Activated T-helper 1 cell treated with anti-CD3 and anti-CD28 coated beads, Interleukin-12 subunit alpha, Interleukin-12 subunit beta, Interleukin-2, Interleukin-4 antibody, amounts not matched to agents 30 ng/mL and 10 ng/mL and 1 ng/mL, durations not matched to agents 14 hours and 24 hours and 36 hours (primary cell): Measurements from ENCODE around the gene WNK2. TPM values are rescaled to one million over a fixed set of nuclear protein-coding genes. Genes with fewer than 3 reads are reported as not detected.
A peak's percentile ranks its signal among the peaks of the same experiment; 100 is the strongest.
"Not testable (repeated sequence)": the region's sequence is repeated elsewhere in the genome, so short reads cannot be mapped to it uniquely, and the experiment has no call there.

Experiments used
- DNase-seq: peaks from one replicate; pipeline ENCODE4 v3.0.0; 2021; ENCODE audit warnings: low spot score
- H3K27ac Mint-ChIP-seq: one replicate; pipeline ENCODE4 v1.8.0; 2021; ENCODE audit warnings: mild to moderate bottlenecking, mixed read lengths
- H3K27me3 Mint-ChIP-seq: one replicate; pipeline ENCODE4 v1.8.0; 2022; ENCODE audit warnings: mild to moderate bottlenecking, moderate library complexity, mixed read lengths; ENCODE audit not compliant: insufficient read depth
- H3K36me3 Mint-ChIP-seq: one replicate; pipeline ENCODE4 v1.8.0; 2021; ENCODE audit warnings: low read depth, mixed read lengths
- H3K4me1 Mint-ChIP-seq: one replicate; pipeline ENCODE4 v1.8.0; 2021; ENCODE audit warnings: low read depth, mixed read lengths
- H3K4me3 Mint-ChIP-seq: one replicate; pipeline ENCODE4 v1.8.0; 2021; ENCODE audit warnings: mild to moderate bottlenecking, moderate library complexity, mixed read lengths
- H3K9me3 Mint-ChIP-seq: one replicate; pipeline ENCODE4 v1.8.0; 2021; ENCODE audit warnings: mixed read lengths
- intact Hi-C: fragments of 100-400 bp; cut with micrococcal nuclease; formaldehyde crosslinking; loops from one replicate; pipeline ENCODE4 v1.15.1; 2024
- total RNA-seq: library from RNA; stranded (reverse); gene quantifications from 2 replicates; pipeline ENCODE4 v1.2.3, GENCODE V29; 2022

Gene WNK2
- total RNA-seq, 1 donor from 2014 or later, result 3.0 TPM

DNA sequence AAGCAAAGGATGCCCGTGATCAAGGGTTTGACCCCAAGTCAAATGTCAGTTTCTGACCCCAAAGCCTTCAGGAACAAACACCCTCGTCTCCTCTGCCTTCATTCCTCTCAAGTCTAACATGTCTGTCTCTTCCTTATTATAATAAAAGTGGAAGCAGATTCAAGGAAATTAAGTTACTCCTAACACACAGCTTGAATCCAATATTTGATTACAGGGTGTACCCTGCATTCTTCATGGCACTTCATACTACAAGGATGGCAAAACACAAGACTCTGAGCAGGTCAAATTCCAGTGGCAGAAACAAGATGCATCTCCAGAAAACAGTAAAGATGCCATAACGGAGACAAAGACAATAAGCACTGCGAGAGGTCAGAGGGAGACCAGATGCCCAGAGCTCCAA is 148.4 kb downstream of the WNK2 start:
- no peak for DNase-seq
- Mint-ChIP-seq H3K27ac (no peak overlapping the region), H3K36me3 (no peaks in the 10 kb centered on the region), H3K4me1 (no peaks in the 10 kb centered on the region), H3K27me3 (peaks cover 12% of the 10 kb centered on the region), H3K9me3 (peaks cover 5% of the 10 kb centered on the region), H3K4me3 (no peak overlapping the region)
- intact Hi-C loops, result no loop called here

DNA sequence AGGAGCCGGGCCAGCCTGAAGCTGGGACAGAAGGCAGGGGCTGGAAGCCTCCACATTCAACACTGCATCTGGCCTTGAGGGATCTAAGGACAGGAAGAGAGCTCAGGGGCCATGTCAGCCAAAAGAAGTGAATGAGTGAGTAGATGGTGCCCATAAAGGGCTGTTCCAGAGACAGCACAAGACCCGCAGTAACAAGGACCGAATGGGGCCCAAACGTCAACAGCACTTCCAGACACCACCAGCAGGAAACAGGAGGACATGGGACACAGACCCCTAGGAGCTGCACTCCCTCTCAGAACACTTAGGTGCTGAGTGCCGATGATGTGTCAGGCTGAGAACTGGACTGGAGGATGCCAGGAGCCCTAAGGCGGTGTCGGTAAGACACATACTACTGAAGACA is 152.8 kb downstream of the WNK2 start:
- H3K4me1 Mint-ChIP-seq, result no peaks in the 10 kb centered on the region
- no peak for DNase-seq
- intact Hi-C loops, result no loop called here
- no peak overlapping the region for H3K27ac Mint-ChIP-seq
- peaks cover 21% of the 10 kb centered on the region for H3K9me3 Mint-ChIP-seq
- no peaks in the 10 kb centered on the region for H3K36me3 Mint-ChIP-seq
- H3K27me3 Mint-ChIP-seq, result peaks cover 4% of the 10 kb centered on the region
- H3K4me3 Mint-ChIP-seq, result no peak overlapping the region

DNA sequence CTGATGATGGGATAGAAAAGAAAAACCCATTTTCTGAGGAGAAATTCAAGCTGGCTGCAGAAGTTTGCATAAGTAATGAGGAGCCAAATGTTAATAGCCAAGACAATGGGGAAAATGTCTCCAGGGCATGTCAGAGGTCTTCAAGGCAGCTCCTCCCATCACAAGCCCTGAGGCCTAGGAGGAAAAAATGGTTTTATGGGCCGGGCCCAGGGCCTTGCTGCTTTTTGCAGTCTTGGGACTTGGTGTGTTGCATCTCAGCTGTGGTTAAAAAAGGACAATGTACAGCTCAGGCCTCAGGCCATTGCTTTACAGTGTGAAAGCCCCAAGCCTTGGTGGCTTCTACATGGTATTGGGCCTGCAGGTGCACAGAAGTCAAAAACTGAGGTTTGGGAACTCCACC is 154.3 kb downstream of the WNK2 start:
- H3K4me3 Mint-ChIP-seq, intact Hi-C loops, H3K27me3 Mint-ChIP-seq, H3K36me3 Mint-ChIP-seq, DNase-seq, H3K27ac Mint-ChIP-seq, H3K4me1 Mint-ChIP-seq: not testable (repeated sequence)
- peaks cover 16% of the 10 kb centered on the region for H3K9me3 Mint-ChIP-seq

DNA sequence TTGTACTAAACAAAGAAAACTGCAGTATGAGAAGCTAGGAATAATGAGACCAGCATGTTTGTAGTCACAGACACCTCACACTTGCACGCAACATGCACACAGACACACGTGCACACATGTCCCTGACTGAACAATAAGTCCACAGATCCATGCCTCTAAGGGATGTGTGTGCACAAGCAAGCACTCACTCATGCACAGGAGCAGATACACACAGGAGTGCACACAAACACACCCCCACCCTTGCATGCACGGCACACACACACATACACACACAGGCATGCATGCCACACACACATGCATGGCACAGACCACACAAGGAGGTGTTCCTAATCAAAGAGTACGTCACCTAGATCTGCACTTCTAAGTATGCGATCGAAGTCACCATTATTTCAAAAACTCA is 156.2 kb downstream of the WNK2 start:
- Mint-ChIP-seq H3K27ac (no peak overlapping the region), H3K27me3 (peaks cover 17% of the 10 kb centered on the region), H3K36me3 (no peaks in the 10 kb centered on the region), H3K4me3 (no peak overlapping the region), H3K4me1 (no peaks in the 10 kb centered on the region), H3K9me3 (peaks cover 16% of the 10 kb centered on the region)
- intact Hi-C loops, result no loop called here
- no peak for DNase-seq

DNA sequence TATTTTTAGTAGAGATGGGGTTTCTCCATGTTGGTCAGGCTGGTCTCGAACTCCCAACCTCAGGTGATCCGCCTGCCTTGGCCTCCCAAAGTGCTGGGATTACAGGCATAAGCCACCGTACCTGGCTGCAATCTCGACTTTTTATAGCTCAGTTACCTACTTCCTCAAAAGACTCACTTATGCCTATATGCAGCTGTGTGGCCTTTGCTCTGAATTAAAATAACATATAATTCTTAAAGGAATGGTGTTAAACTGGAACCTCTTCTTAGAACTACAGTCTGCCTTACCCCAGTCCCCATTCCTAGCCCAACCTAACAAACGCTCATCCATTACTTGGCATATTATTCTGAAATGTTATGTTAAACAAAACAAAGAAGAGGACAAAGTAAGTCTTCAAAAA is 157.9 kb downstream of the WNK2 start:
- peaks cover 16% of the 10 kb centered on the region for H3K9me3 Mint-ChIP-seq
- H3K36me3 Mint-ChIP-seq, DNase-seq, H3K27ac Mint-ChIP-seq, H3K4me1 Mint-ChIP-seq, intact Hi-C loops, H3K4me3 Mint-ChIP-seq: not testable (repeated sequence)
- peaks cover 29% of the 10 kb centered on the region for H3K27me3 Mint-ChIP-seq

DNA sequence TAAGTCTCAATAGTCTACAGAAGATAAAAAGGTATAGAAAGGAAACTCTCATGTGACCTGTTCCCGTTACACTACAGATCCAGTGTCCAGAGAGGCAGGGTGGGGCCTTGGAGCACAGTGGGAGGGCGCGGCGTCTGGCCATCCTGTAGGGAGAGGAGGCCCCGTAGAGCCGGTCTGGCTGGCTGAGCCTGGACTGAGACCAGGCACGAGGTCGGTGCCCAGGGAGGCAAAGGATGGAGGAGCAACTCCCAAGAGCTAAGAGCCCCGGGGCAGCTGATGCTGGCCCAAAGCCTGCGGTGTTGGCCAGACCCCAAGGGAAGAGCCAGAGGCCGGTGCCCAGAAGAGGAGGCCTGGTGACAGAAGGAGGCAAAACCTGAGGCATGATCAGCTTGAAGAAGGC is 158.5 kb downstream of the WNK2 start:
- H3K9me3 Mint-ChIP-seq, result peaks cover 16% of the 10 kb centered on the region
- DNase-seq, H3K4me1 Mint-ChIP-seq, intact Hi-C loops, H3K27ac Mint-ChIP-seq, H3K4me3 Mint-ChIP-seq, H3K36me3 Mint-ChIP-seq: not testable (repeated sequence)
- H3K27me3 Mint-ChIP-seq, result peaks cover 35% of the 10 kb centered on the region

DNA sequence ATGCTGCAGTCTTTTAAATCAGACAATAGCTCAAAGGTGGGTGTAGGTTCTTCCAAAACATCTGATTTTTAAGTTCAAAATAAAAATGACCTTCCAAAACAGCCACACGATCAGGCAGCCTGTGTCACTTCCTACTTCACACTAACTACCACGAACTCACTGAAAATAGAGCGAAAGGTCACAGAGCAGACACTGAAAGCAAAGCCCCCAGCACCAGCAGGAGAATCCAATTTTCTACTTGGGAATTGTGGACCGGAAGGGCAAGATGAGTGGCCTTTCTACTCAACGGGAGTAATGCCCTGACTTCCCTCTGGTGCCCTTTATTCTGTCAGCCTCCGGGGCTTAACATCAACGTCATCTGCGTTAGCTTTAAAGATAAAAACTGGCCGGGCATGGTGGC is 159.7 kb downstream of the WNK2 start:
- no peaks in the 10 kb centered on the region for H3K36me3 Mint-ChIP-seq
- no peak overlapping the region for H3K27ac Mint-ChIP-seq
- H3K9me3 Mint-ChIP-seq, result peaks cover 8% of the 10 kb centered on the region
- peaks cover 48% of the 10 kb centered on the region for H3K27me3 Mint-ChIP-seq
- H3K4me3 Mint-ChIP-seq, result no peak overlapping the region
- DNase-seq, result no peak
- peaks cover 6% of the 10 kb centered on the region for H3K4me1 Mint-ChIP-seq
- intact Hi-C loops, result no loop called here

DNA sequence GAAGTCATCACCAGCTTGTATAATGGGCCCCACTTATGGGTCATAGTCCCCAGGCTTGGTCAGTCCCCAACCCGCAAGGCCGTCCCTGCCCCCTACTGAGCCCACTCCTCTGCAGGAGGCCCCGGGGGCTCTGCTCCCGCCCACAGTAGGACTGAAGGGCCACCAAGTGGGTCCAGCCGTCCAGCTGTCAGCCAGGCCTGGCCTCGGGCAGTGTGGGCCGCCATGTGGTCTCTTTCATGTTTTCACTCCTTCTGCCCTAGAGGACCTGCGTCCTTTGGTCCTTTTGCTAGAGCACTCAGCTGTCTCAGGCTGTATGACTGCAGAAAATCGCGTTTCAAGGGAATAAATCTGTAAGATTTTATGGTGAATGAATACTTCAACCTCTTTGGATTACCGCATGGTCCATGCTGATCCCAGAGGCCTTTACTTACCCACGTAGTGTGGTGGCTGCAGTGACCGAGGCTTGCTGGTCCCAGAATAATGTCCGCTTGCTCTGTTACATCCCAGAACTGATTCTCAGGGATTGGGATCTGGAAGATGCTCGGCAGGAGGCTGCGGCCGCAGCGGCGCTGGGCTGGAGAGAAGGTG is 161.8 kb downstream of the WNK2 start:
- Mint-ChIP-seq H3K27ac (no peak overlapping the region), H3K9me3 (no peaks in the 10 kb centered on the region), H3K27me3 (peaks cover 56% of the 10 kb centered on the region), H3K4me1 (peaks cover 6% of the 10 kb centered on the region), H3K36me3 (no peaks in the 10 kb centered on the region), H3K4me3 (no peak overlapping the region)
- intact Hi-C loops, result no loop called here
- DNase-seq, result no peak

DNA sequence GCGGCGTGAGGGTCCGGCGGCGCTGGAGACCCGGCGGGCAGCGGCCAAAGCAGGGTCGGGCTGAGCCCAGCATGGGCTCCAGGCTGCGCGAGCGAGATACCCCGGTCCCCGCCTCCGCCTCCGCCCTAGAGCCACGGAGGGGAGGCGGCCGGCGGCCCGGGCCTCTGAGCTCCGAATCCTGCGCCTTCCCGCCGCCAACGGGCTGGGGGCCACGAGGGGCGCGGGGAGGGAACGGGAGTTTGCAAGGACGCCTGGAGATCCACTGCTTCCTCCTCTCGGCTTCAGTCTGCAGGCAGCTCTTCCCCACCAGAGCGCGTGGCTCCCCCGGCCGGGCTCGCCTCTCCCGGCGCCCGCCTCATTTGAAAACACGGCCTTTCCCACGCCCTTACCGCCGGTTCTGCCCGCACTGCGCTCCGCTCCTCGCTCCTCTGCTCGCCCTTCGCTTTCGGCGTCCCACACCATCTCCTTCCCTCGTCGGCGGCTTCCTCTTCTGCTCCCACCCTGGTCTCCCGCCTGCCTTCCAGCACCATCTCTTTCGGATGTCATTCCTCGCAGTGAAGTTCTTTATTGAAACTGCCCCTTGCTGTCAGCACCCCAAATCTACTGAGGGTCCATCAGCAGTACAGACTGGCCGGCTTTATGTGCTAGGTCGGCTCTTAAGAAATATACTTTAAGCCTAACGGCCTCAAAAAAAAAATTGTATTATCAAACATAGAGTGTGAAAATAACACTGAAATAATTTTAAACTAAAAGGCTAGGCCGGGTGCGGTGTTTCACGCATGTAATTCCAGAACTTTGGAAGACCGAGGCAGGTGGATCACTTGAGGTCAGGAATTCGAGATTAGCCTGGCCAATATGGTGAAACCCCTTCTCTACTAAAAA is 162.5 kb downstream of the WNK2 start:
- no peak for DNase-seq
- Mint-ChIP-seq H3K4me3 (peak overlapping the region; percentile 68), H3K27ac (no peak overlapping the region), H3K9me3 (no peaks in the 10 kb centered on the region), H3K4me1 (peaks cover 6% of the 10 kb centered on the region), H3K36me3 (no peaks in the 10 kb centered on the region), H3K27me3 (peaks cover 56% of the 10 kb centered on the region)
- intact Hi-C loops, result no loop called here

DNA sequence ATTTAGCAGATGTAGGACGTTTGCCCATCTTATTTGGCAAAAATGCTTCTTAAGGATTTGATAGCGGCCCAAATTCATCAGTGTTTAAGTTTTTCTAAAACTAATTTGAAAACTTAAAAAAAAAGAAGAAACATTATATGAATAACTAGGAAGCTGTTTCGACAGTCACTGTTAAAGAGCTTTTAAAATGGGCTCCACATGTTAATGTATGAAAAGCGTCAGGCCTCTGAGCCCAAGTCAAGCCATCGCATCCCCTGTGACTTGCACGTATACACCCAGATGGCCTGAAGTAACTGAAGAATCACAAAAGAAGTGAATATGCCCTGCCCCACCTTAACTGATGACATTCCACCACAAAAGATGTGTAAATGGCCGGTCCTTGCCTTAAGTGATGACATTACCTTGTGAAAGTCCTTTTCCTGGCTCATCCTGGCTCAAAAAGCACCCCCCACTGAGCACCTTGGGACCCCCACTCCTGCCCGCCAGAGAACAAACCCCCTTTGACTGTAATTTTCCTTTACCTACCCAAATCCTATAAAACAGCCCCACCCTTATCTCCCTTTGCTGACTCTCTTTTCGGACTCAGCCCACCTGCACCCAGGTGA is 163.5 kb downstream of the WNK2 start:
- H3K4me3 Mint-ChIP-seq, DNase-seq, H3K27ac Mint-ChIP-seq, intact Hi-C loops, H3K4me1 Mint-ChIP-seq, H3K9me3 Mint-ChIP-seq, H3K36me3 Mint-ChIP-seq: not testable (repeated sequence)
- H3K27me3 Mint-ChIP-seq, result peaks cover 52% of the 10 kb centered on the region

DNA sequence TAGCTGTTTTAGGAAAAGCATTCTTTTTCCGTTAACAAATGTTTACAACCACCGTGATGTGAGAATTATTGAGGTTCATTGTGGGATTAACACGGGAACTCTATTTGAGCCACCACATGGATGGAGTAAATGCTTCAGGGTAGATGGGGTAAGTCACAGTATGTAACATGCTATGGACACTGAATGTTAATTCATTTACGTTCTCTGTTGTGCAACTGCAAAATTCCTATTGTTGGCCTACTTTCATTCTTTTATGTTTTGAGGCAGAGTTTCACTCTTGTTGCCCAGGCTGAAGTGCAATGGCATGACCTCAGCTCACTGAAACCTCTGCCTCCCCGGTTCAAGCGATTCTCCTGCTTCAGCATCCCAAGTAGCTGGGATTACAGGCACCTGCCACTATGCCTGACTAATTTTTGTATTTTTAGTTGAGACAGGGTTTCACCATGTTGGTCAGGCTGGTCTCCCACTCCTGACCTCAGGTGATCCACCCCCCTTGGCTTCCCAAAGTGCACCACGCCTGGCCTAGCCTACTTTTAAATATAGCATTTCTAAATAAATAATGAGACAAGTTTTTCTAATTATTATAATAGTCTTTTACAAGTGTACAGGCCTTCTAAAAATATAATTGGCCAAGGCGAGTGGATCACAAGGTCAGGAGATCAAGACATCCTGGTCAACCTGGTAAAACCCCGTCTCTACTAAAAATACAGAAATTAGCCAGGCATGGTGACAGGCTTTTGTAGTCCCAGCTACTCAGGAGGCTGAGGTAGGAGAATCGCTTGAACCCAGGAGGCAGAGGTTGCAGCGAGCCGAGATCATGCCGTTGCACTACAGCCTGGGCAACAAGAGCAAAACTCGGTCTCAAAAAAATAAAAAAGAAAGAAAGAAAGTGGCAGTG is 169.7 kb downstream of the WNK2 start:
- DNase-seq, H3K4me1 Mint-ChIP-seq, H3K9me3 Mint-ChIP-seq, intact Hi-C loops, H3K4me3 Mint-ChIP-seq, H3K27ac Mint-ChIP-seq, H3K27me3 Mint-ChIP-seq, H3K36me3 Mint-ChIP-seq: not testable (repeated sequence)

DNA sequence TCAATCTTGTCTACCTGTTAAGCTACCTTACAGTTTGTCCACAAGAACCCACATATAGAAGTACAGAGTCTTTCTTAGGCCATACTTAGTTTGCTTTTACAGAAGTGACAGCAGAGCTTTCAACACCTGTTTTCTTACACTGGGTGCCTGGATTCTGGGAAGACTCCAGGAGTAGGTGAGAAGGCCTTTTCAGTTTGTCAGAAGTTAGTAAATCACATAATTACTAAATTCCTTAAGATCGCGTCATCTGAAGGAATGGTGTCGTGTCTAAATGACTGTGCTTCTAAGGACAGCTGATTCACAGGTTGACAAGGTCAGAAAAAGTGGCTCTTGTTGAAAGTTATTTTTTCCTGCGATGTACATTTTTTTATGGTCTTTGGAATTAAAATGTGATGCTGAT is 170.5 kb downstream of the WNK2 start:
- Mint-ChIP-seq H3K27ac (no peak overlapping the region), H3K9me3 (no peaks in the 10 kb centered on the region), H3K27me3 (peaks cover 1% of the 10 kb centered on the region), H3K36me3 (peaks cover 1% of the 10 kb centered on the region), H3K4me1 (no peaks in the 10 kb centered on the region), H3K4me3 (no peak overlapping the region)
- DNase-seq, result no peak
- intact Hi-C loops, result no loop called here
